ENCODE measurements around the gene SMNDC1.

DNA sequence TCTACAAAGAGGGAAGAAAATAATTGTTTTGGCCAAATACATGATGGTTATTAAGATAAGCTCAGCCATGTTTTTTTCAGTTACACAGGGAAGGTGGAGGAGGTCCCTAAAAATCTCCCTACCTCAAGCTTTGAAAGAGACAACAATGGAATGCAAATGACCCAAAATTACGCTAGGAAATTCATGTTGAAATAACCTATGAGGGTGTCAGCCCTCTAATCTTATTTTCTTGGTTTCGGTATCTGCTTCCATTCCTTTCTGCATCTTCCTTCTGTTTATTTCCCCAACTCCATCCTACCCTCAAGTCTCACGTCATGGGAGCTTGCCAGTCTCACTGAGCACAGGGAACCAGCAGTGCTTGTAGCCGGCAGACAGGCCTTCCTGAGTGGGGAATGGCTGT lies 40.6 kb upstream of the SMNDC1 start:
- TF ChIP-seq EZH2 (IDR thresholded peaks at IDR 0.05; ENCODE audit: insufficient read depth, low read length) (no peak), CTCF (IDR thresholded peaks at IDR 0.05; ENCODE audit: insufficient read depth, low read depth, low read length) (no peak)
